IPS-18a (cell line): ENCODE data around the gene PPP6R2.

Experiments used
- H3K27ac ChIP-seq: one replicate; pipeline ENCODE4 v1.5.1; 2013; ENCODE audit warnings: low read length
- H3K27me3 ChIP-seq: one replicate; pipeline ENCODE4 v1.6.1; 2013; ENCODE audit warnings: mild to moderate bottlenecking, low read length; ENCODE audit not compliant: control insufficient read depth, insufficient read depth
- H3K36me3 ChIP-seq: one replicate; pipeline ENCODE4 v1.6.1; 2013; ENCODE audit warnings: low read depth, low read length; ENCODE audit not compliant: control insufficient read depth
- H3K4me1 ChIP-seq: one replicate; pipeline ENCODE4 v1.6.1; 2013; ENCODE audit warnings: low read depth, low read length; ENCODE audit not compliant: control insufficient read depth
- H3K4me3 ChIP-seq: one replicate; pipeline ENCODE4 v1.5.1; 2013; ENCODE audit warnings: low read length
- H3K9ac ChIP-seq: one replicate; pipeline ENCODE4 v1.6.1; 2013; ENCODE audit warnings: mild to moderate bottlenecking, low read length, moderate library complexity
- H3K9me3 ChIP-seq: one replicate; pipeline ENCODE4 v1.6.1; 2013; ENCODE audit warnings: low read depth, low read length; ENCODE audit not compliant: control insufficient read depth

The PPP6R2 gene

GRCh38 chr22:50440544-50441249, 97.6 kb downstream of the PPP6R2 start:
- Histone ChIP-seq H3K27me3 (no peaks in the 10 kb centered on the region), H3K4me1 (no peaks in the 10 kb centered on the region), H3K36me3 (peaks cover 26% of the 10 kb centered on the region), H3K4me3 (no peak overlapping the region), H3K9me3 (no peaks in the 10 kb centered on the region), H3K9ac (no peak overlapping the region), H3K27ac (no peak overlapping the region)

- no peak overlapping the region for H3K27ac ChIP-seq
- H3K4me3 ChIP-seq, result no peak overlapping the region
- H3K27me3 ChIP-seq, result no peaks in the 10 kb centered on the region
- peaks cover 18% of the 10 kb centered on the region for H3K36me3 ChIP-seq
- H3K9ac ChIP-seq, result no peak overlapping the region
- no peaks in the 10 kb centered on the region for H3K4me1 ChIP-seq
- no peaks in the 10 kb centered on the region for H3K9me3 ChIP-seq
These were observed 98.4 kb downstream of the PPP6R2 start for GRCh38 chr22:50441428-50441993.

- no peak overlapping the region for H3K27ac ChIP-seq
- H3K4me3 ChIP-seq, result no peak overlapping the region
- H3K4me1 ChIP-seq, result no peaks in the 10 kb centered on the region
- no peaks in the 10 kb centered on the region for H3K9me3 ChIP-seq
- H3K9ac ChIP-seq, result no peak overlapping the region
- no peaks in the 10 kb centered on the region for H3K27me3 ChIP-seq
- H3K36me3 ChIP-seq, result peaks cover 23% of the 10 kb centered on the region
These were observed 100.1 kb downstream of the PPP6R2 start for GRCh38 chr22:50443197-50443596.

GRCh38 chr22:50443801-50444625, 100.9 kb downstream of the PPP6R2 start:
- Histone ChIP-seq H3K27ac (no peak overlapping the region), H3K36me3 (peaks cover 24% of the 10 kb centered on the region), H3K4me3 (no peak overlapping the region), H3K9ac (no peak overlapping the region), H3K9me3 (no peaks in the 10 kb centered on the region), H3K4me1 (no peaks in the 10 kb centered on the region), H3K27me3 (no peaks in the 10 kb centered on the region)

- no peaks in the 10 kb centered on the region for H3K27me3 ChIP-seq
- no peak overlapping the region for H3K9ac ChIP-seq
- H3K4me3 ChIP-seq, result no peak overlapping the region
- no peaks in the 10 kb centered on the region for H3K9me3 ChIP-seq
- no peaks in the 10 kb centered on the region for H3K4me1 ChIP-seq
- peaks cover 22% of the 10 kb centered on the region for H3K36me3 ChIP-seq
- no peak overlapping the region for H3K27ac ChIP-seq
These were observed 101.5 kb downstream of the PPP6R2 start for GRCh38 chr22:50444663-50445062.

DNA sequence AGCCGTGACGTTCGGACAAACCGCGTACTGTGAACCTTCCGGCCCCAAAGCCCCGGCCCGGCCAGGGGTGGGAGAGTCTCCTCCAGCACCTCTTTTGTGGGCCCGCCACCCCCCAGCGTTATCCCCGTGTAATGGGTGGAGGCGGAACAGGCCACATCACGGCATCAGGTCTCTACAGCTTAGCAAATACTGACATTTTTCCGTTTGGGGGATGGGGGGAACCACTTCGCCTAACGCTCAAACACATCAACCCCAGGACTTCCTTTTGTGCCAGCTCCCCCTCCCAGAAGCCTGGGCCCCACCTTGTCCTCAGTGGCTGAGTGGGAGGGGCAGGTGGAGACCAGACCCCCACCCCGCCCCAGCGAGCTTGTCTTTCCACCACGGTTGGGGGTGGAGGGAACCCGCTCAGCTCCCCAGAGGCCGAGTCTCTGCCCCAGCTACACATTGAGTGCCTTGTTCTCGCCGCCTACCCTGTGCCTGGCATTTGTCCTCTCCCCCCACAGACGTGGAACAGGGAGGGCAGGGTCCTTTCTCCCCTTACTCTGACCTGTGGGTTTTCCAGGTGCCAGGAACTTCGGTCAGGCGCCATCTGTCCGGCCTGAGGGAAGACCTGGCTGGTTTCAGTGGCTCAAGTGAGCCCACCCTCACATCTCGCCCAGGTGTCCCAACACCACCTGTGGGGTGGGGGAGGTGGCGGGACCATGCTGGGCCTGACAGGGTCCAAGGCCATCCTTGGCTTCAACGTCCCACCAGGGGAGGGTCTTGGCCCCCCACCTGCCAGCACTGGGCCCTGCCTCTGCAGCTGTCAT, 102.1 kb downstream of the PPP6R2 start:
- peaks cover 18% of the 10 kb centered on the region for H3K36me3 ChIP-seq
- no peak overlapping the region for H3K9ac ChIP-seq
- no peaks in the 10 kb centered on the region for H3K27me3 ChIP-seq
- no peak overlapping the region for H3K27ac ChIP-seq
- H3K4me1 ChIP-seq, result no peaks in the 10 kb centered on the region
- no peaks in the 10 kb centered on the region for H3K9me3 ChIP-seq
- no peak overlapping the region for H3K4me3 ChIP-seq

GRCh38 chr22:50445880-50446707, 103.0 kb downstream of the PPP6R2 start:
- Histone ChIP-seq H3K4me3 (no peak overlapping the region), H3K27me3 (no peaks in the 10 kb centered on the region), H3K27ac (no peak overlapping the region), H3K9me3 (no peaks in the 10 kb centered on the region), H3K9ac (no peak overlapping the region), H3K4me1 (no peaks in the 10 kb centered on the region), H3K36me3 (peaks cover 18% of the 10 kb centered on the region)

DNA sequence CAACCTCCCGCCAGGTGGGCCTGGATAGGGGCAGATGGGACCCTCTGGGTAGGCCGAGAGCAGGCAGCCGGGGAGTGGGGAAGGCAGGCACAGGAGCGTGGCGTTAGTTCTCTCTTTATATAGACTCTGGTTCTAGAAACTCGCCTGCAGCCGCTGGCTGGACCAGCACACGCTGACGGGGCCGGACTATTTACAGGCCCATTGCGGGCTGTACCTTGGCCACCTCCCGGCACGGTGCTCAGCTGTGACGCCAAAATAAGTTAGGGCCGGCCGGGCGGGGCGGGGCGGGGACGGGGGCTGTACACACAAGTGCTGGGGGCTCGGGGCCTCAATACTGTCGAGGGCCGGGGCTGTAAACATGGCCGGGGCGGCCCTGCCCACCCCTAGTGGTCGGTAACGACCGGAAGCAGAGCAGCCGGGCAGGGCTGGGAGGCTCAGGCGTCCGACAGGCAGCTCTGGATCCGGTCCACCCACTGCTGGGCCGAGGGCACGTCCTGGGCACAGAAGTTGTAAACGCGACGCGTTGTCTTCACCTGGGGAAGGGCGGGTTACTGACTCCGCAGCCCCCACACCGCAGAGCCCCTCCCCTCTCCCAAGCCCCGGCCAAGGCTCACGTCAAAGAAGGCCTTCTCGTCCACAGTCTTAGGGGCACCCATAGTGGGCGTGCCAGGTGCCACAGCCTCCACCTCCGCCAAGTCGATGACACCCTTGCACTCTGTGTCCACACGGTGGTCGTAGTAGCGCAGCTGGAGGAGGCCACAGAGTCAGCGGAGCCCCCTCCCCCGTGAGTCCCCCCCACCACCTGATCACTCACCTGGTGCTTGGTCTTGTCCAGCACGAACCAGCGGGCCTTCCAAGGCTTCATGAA, 103.8 kb downstream of the PPP6R2 start:
- no peak overlapping the region for H3K4me3 ChIP-seq
- no peaks in the 10 kb centered on the region for H3K4me1 ChIP-seq
- H3K9ac ChIP-seq, result no peak overlapping the region
- H3K27ac ChIP-seq, result no peak overlapping the region
- H3K9me3 ChIP-seq, result no peaks in the 10 kb centered on the region
- H3K27me3 ChIP-seq, result no peaks in the 10 kb centered on the region
- peaks cover 18% of the 10 kb centered on the region for H3K36me3 ChIP-seq

DNA sequence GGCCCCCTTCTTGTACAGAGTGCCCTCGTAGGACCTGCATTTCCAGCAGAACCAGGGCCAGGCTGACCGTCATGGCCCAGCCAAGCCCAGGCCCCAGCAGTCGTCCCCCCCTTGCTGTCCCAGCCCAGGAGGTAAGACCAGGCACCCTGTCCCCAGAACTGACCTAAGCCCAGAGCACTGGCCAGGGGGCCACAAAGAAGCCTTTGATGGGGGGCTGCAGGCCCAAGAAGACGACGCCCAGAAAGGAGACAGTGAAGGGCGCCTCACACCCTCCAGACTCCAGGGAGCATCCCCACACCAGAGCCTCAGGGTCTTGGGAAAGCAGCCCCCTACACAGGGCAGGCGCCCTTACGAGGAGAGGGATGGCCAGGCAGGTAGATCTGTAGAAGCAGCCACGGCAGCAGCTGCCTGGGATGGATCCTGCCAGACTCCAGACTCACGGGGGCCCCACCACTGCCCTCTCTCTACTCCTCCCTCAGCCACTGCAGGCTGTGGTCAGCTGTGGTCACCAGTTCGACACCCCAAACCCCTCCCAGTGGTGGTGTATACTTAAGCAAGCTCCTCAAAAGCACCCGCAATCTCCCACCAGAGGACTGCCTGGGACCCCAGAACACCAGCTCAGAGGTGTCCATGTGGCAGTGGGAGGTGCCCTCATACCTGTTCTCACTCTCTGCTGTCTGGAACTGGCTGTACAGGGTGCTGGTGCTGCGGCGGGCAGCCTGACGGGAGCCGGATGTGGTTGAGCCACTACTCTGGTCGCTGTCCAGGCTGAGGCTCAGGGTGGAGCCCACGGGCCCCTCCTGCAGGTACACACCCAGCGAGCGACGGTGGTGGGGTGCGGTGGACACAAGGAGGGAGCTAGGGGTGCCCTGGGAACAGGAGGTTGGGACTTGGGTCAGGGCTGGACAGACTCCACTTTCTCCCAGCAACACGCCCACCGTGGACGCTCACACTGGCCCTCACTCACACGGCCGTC, 104.7 kb downstream of the PPP6R2 start:
- no peak overlapping the region for H3K4me3 ChIP-seq
- peaks cover 19% of the 10 kb centered on the region for H3K36me3 ChIP-seq
- no peaks in the 10 kb centered on the region for H3K9me3 ChIP-seq
- H3K4me1 ChIP-seq, result no peaks in the 10 kb centered on the region
- no peaks in the 10 kb centered on the region for H3K27me3 ChIP-seq
- H3K9ac ChIP-seq, result no peak overlapping the region
- H3K27ac ChIP-seq, result no peak overlapping the region
